MCF 10A (cell line): ENCODE measurements around the gene TSPAN3. TPM values are rescaled to one million over a fixed set of nuclear protein-coding genes. Genes with fewer than 3 reads are reported as not detected.

Source experiments
- BruUV-seq: library from RNA; stranded (reverse); fragments of 400-500 nt; replicated peaks from 2 replicates; lab custom pipeline; 2021; lab: Mats Ljungman, UMichigan
- CTCF ChIA-PET: fragments of 300-600 bp; sonication (Branson Sonifier 250); formaldehyde crosslinking; extraction: SDS; loops from one replicate; lab custom pipeline; 2021; ENCODE audit warnings: antibody characterized with exemption, inconsistent platforms; lab: Yijun Ruan, JAX
- POLR2A ChIA-PET: fragments of 300-600, 350-650 bp; sonication (Branson Sonifier 250); formaldehyde crosslinking; extraction: SDS; loops from one replicate; lab custom pipeline; 2020; ENCODE audit warnings: antibody characterized with exemption, inconsistent platforms; lab: Yijun Ruan, JAX
- DNase-seq: peaks from one replicate; pipeline ENCODE4 v3.0.0-alpha.2; 2018; ENCODE audit not compliant: unreplicated experiment
- H3K27ac Mint-ChIP-seq: one replicate; pipeline ENCODE4 v1.8.0; 2022; ENCODE audit warnings: mild to moderate bottlenecking, low read depth, mixed read lengths; ENCODE audit not compliant: unreplicated experiment
- H3K27me3 Mint-ChIP-seq: one replicate; pipeline ENCODE4 v1.8.0; 2022; ENCODE audit warnings: mixed read lengths; ENCODE audit not compliant: insufficient read depth, unreplicated experiment
- H3K36me3 Mint-ChIP-seq: one replicate; pipeline ENCODE4 v1.8.0; 2022; ENCODE audit warnings: mild to moderate bottlenecking, moderate library complexity, mixed read lengths; ENCODE audit not compliant: insufficient read depth, unreplicated experiment
- H3K4me1 Mint-ChIP-seq: one replicate; pipeline ENCODE4 v1.8.0; 2022; ENCODE audit warnings: mixed read lengths; ENCODE audit not compliant: insufficient read depth, unreplicated experiment
- H3K4me3 Mint-ChIP-seq: one replicate; pipeline ENCODE4 v1.8.0; 2022; ENCODE audit warnings: mild to moderate bottlenecking, moderate library complexity, mixed read lengths; ENCODE audit not compliant: unreplicated experiment
- H3K9me3 Mint-ChIP-seq: one replicate; pipeline ENCODE4 v1.8.0; 2022; ENCODE audit warnings: mixed read lengths; ENCODE audit not compliant: unreplicated experiment
- CTCF ChIP-seq: fragments of 200-600 bp; IDR thresholded peaks from one replicate; pipeline ENCODE4 v1.8.0; 2022; ENCODE audit warnings: antibody characterized with exemption, mild to moderate bottlenecking; ENCODE audit not compliant: unreplicated experiment
- intact Hi-C: fragments of 100-400 bp; cut with micrococcal nuclease; formaldehyde crosslinking; loops from 2 replicates; pipeline ENCODE4 v1.14.1; 2022
- total RNA-seq: library from RNA; stranded (reverse); gene quantifications from 2 replicates; pipeline ENCODE4 v1.2.3, GENCODE V29; 2022

The TSPAN3 gene
- total RNA-seq, 1 experiment from 2014 or later, result 96.6 TPM

- Mint-ChIP-seq H3K36me3 (peaks cover 6% of the 10 kb centered on the region), H3K27me3 (no peaks in the 10 kb centered on the region), H3K4me3 (peak overlapping the region; percentile 40), H3K27ac (no peak overlapping the region), H3K4me1 (peaks cover 12% of the 10 kb centered on the region), H3K9me3 (no peaks in the 10 kb centered on the region)
- BruUV-seq, result no TSS peak
- ChIA-PET CTCF (no interaction called here), POLR2A (interaction anchor here (0.7 kb wide), 1 partner anchor 31 kb away, joined by 3 read pairs; no protein-coding TSS in a partner anchor)
- TF ChIP-seq CTCF, result no peak
- DNase-seq, result peak; percentile 81
- intact Hi-C loops, result no loop called here
These were observed 12.7 kb upstream of the TSPAN3 start for GRCh38 chr15:77083381-77084160.

- no peak overlapping the region for H3K4me3 Mint-ChIP-seq
- BruUV-seq, result no TSS peak
These were observed 11.1 kb upstream of the TSPAN3 start for GRCh38 chr15:77081971-77082370.

GRCh38 chr15:77076323-77076915, 5.5 kb upstream of the TSPAN3 start:
- TF ChIP-seq CTCF, result no peak
- peaks cover 2% of the 10 kb centered on the region for H3K36me3 Mint-ChIP-seq
- ChIA-PET CTCF (no interaction called here), POLR2A (interaction anchor here (0.6 kb wide), 1 partner anchor 1032 kb away, joined by 3 read pairs; no protein-coding TSS in a partner anchor)
- intact Hi-C loops, result no loop called here
- H3K4me1 Mint-ChIP-seq, result peaks cover 2% of the 10 kb centered on the region
- DNase-seq, result no peak
- H3K9me3 Mint-ChIP-seq, result no peaks in the 10 kb centered on the region
- H3K4me3 Mint-ChIP-seq, result no peak overlapping the region
- peaks cover 13% of the 10 kb centered on the region for H3K27me3 Mint-ChIP-seq
- BruUV-seq, result no TSS peak
- H3K27ac Mint-ChIP-seq, result no peak overlapping the region

More at GRCh38 chr15:77081971-77082370, 11.1 kb upstream of the TSPAN3 start:
- H3K9me3 Mint-ChIP-seq, result no peaks in the 10 kb centered on the region
- peaks cover 6% of the 10 kb centered on the region for H3K36me3 Mint-ChIP-seq
- DNase-seq, result no peak
- H3K4me1 Mint-ChIP-seq, result peaks cover 12% of the 10 kb centered on the region
- POLR2A ChIA-PET, result interaction anchor here (0.8 to 1.3 kb wide), 2 partner anchors 11 to 448 kb away, joined by 3 to 4 read pairs; partner anchors contain the start of gene TSPAN3
- no peak overlapping the region for H3K27ac Mint-ChIP-seq
- intact Hi-C loops, result no loop called here
- H3K27me3 Mint-ChIP-seq, result no peaks in the 10 kb centered on the region
- CTCF ChIA-PET, result interaction anchor here (0.6 to 1.0 kb wide), 2 partner anchors 26 to 1026 kb away, joined by 3 to 5 read pairs; no protein-coding TSS in a partner anchor
- TF ChIP-seq CTCF, result no peak

- H3K9me3 Mint-ChIP-seq, result no peaks in the 10 kb centered on the region
- H3K36me3 Mint-ChIP-seq, result no peaks in the 10 kb centered on the region
- ChIA-PET POLR2A (no interaction called here), CTCF (no interaction called here)
- H3K4me1 Mint-ChIP-seq, result peaks cover 6% of the 10 kb centered on the region
- intact Hi-C loops, result no loop called here
- TF ChIP-seq CTCF, result no peak
- no peak overlapping the region for H3K27ac Mint-ChIP-seq
- no TSS peak for BruUV-seq
- no peak overlapping the region for H3K4me3 Mint-ChIP-seq
- peak; percentile 50 for DNase-seq
- H3K27me3 Mint-ChIP-seq, result peaks cover 13% of the 10 kb centered on the region
These were observed 4.6 kb upstream of the TSPAN3 start for GRCh38 chr15:77075528-77075927.
